IPS-20b (cell line): ENCODE measurements around the gene TMEM175.
A peak's percentile ranks its signal among the peaks of the same experiment; 100 is the strongest.

ENCODE experiments used
- H3K27ac ChIP-seq: one replicate; pipeline ENCODE4 v1.5.1; 2013; ENCODE audit warnings: low read length
- H3K27me3 ChIP-seq: 2 replicates; pipeline ENCODE4 v1.6.1; 2013; ENCODE audit warnings: mild to moderate bottlenecking, low read length, inconsistent platforms; ENCODE audit not compliant: insufficient read depth
- H3K36me3 ChIP-seq: 2 replicates; pipeline ENCODE4 v1.6.1; 2013; ENCODE audit warnings: low read depth, mild to moderate bottlenecking, inconsistent platforms, low read length, moderate library complexity; ENCODE audit not compliant: insufficient read depth
- H3K4me1 ChIP-seq: 2 replicates; pipeline ENCODE4 v1.6.1; 2013; ENCODE audit warnings: mild to moderate bottlenecking, control low read depth, inconsistent platforms, low read length, moderate library complexity; ENCODE audit not compliant: insufficient read depth
- H3K4me3 ChIP-seq: 2 replicates; pipeline ENCODE4 v1.5.1; 2013; ENCODE audit warnings: mild to moderate bottlenecking, low read length, inconsistent platforms
- H3K9ac ChIP-seq: 2 replicates; pipeline ENCODE4 v1.6.1; 2013; ENCODE audit warnings: low read depth, mild to moderate bottlenecking, inconsistent platforms, low read length, moderate library complexity
- H3K9me3 ChIP-seq: 2 replicates; pipeline ENCODE4 v1.6.1; 2013; ENCODE audit warnings: mild to moderate bottlenecking, low read depth, low read length, inconsistent platforms; ENCODE audit not compliant: insufficient read depth

The TMEM175 gene

GRCh38 chr4:986428-986878 lies 54.2 kb downstream of the TMEM175 start:
- H3K9ac ChIP-seq, result peak overlapping the region; percentile 23; the same call in 1 of the 2 replicates
- no peak overlapping the region for H3K27ac ChIP-seq
- peaks cover 6% of the 10 kb centered on the region; the same call in 1 of the 2 replicates for H3K4me1 ChIP-seq
- peaks cover 48% of the 10 kb centered on the region for H3K27me3 ChIP-seq
- H3K4me3 ChIP-seq, result peak overlapping the region; percentile 74
- no peaks in the 10 kb centered on the region for H3K9me3 ChIP-seq
- no peaks in the 10 kb centered on the region for H3K36me3 ChIP-seq

GRCh38 chr4:986879-987623 lies 54.8 kb downstream of the TMEM175 start, which contains the start of gene IDUA:
Gene IDUA, plus strand, starts transcription at chr4:987044. Its CDS starts 41 bp downstream, at chr4:987085.
- H3K4me3 ChIP-seq, result peak within 1 kb of the TSS; percentile 74
- no peaks in the 10 kb centered on the region for H3K9me3 ChIP-seq
- H3K27ac ChIP-seq, result no peak within 1 kb of the TSS
- H3K36me3 ChIP-seq, result no peaks in the 10 kb centered on the region
- peaks cover 48% of the 10 kb centered on the region for H3K27me3 ChIP-seq
- H3K4me1 ChIP-seq, result peaks cover 6% of the 10 kb centered on the region; the same call in 1 of the 2 replicates
- H3K9ac ChIP-seq, result peak within 1 kb of the TSS; percentile 23; the same call in 1 of the 2 replicates

GRCh38 chr4:987624-988513 lies 55.6 kb downstream of the TMEM175 start:
- peaks cover 6% of the 10 kb centered on the region; the same call in 1 of the 2 replicates for H3K4me1 ChIP-seq
- no peaks in the 10 kb centered on the region for H3K36me3 ChIP-seq
- H3K27ac ChIP-seq, result no peak overlapping the region
- H3K4me3 ChIP-seq, result no peak overlapping the region
- no peak overlapping the region for H3K9ac ChIP-seq
- peaks cover 48% of the 10 kb centered on the region for H3K27me3 ChIP-seq
- H3K9me3 ChIP-seq, result no peaks in the 10 kb centered on the region

- H3K36me3 ChIP-seq, result no peaks in the 10 kb centered on the region
- peaks cover 6% of the 10 kb centered on the region; the same call in 1 of the 2 replicates for H3K4me1 ChIP-seq
- H3K9me3 ChIP-seq, result no peaks in the 10 kb centered on the region
- H3K27me3 ChIP-seq, result peaks cover 42% of the 10 kb centered on the region
- H3K27ac ChIP-seq, result no peak overlapping the region
- no peak overlapping the region for H3K9ac ChIP-seq
- no peak overlapping the region for H3K4me3 ChIP-seq
Measured at GRCh38 chr4:988726-989721, 56.8 kb downstream of the TMEM175 start.

- Histone ChIP-seq H3K4me1 (peaks cover 4% of the 10 kb centered on the region; the same call in 1 of the 2 replicates), H3K36me3 (no peaks in the 10 kb centered on the region), H3K27me3 (peaks cover 34% of the 10 kb centered on the region), H3K9me3 (no peaks in the 10 kb centered on the region), H3K4me3 (no peak overlapping the region), H3K9ac (no peak overlapping the region), H3K27ac (no peak overlapping the region)
Measured at GRCh38 chr4:989722-990471, 57.6 kb downstream of the TMEM175 start.

GRCh38 chr4:990746-991367 lies 58.6 kb downstream of the TMEM175 start:
- no peak overlapping the region for H3K9ac ChIP-seq
- H3K27ac ChIP-seq, result no peak overlapping the region

GRCh38 chr4:991451-992296 lies 59.4 kb downstream of the TMEM175 start:
- Histone ChIP-seq H3K4me1 (no peaks in the 10 kb centered on the region), H3K9ac (no peak overlapping the region), H3K36me3 (no peaks in the 10 kb centered on the region), H3K27ac (no peak overlapping the region), H3K27me3 (peaks cover 32% of the 10 kb centered on the region), H3K9me3 (no peaks in the 10 kb centered on the region), H3K4me3 (no peak overlapping the region)

More at GRCh38 chr4:990746-991367, 58.6 kb downstream of the TMEM175 start:
- no peaks in the 10 kb centered on the region for H3K9me3 ChIP-seq
- no peaks in the 10 kb centered on the region for H3K4me1 ChIP-seq
- H3K4me3 ChIP-seq, result no peak overlapping the region
- H3K36me3 ChIP-seq, result no peaks in the 10 kb centered on the region
- peaks cover 32% of the 10 kb centered on the region for H3K27me3 ChIP-seq

GRCh38 chr4:992297-993110 lies 60.2 kb downstream of the TMEM175 start:
- Histone ChIP-seq H3K9me3 (no peaks in the 10 kb centered on the region), H3K9ac (no peak overlapping the region), H3K36me3 (no peaks in the 10 kb centered on the region), H3K27me3 (peaks cover 31% of the 10 kb centered on the region), H3K4me3 (no peak overlapping the region), H3K4me1 (no peaks in the 10 kb centered on the region), H3K27ac (no peak overlapping the region)
